VCaP (cell line): ENCODE measurements around the gene ADAMTS18.

ENCODE experiments used
- H3K27ac ChIP-seq: fragments of 450-650 bp; 2 replicates; pipeline ENCODE4 v1.5.1; 2017
- CTCF ChIP-seq: fragments of 450-650 bp; conservative IDR thresholded peaks from 2 replicates; pipeline ENCODE4 v1.5.1; 2017; ENCODE audit warnings: mild to moderate bottlenecking, moderate library complexity

Gene ADAMTS18

DNA sequence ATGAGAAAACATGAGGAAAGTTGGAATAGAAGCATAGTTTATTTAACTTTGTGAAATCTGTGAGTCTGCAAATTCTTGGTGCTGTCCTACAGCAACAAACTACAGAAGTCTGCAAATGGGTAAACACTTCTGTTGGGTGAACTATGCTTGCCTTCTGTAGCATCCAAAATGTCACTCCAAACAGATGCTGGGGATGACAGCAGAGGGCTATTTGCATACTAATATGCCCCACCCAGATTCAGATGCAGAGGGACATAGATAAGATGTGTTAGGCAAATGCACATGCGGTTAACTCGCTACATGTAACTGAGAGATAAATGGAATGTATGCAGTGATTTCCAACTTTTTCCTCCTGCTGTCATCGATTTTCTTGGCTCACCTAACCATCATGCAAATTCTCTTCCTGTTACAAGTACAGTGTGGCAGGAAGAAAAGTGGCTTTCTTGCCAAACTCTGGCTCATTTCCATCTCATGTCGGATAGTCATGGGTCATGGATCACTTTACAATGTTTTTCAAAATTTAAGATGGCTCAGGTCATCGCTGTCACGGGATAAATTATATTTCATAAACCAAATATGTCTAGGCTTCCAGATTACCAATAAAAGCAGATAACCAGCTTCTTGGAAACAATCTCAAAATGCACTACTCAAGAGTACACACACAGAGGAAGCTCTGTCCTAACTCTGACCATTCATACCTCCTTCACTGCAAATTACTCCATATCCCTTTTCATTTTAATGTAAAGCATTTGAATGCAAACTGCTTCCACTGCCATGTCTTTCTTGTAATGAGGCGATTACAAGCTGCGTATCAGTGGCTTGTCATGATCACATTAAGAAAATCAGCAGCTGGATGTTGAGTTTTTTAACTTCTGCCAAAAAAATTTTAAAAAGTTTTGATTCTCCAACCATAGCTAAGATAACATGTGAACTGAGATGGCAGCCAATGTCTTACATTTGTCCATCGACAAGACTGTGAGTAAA lies 47.7 kb downstream of the ADAMTS18 start:
- no peak for TF ChIP-seq CTCF
- H3K27ac ChIP-seq, result peak overlapping the region; percentile 51

GRCh38 chr16:77385481-77385880 lies 49.4 kb downstream of the ADAMTS18 start:
- TF ChIP-seq CTCF, result no peak
- H3K27ac ChIP-seq, result no peak overlapping the region

- no peak overlapping the region for H3K27ac ChIP-seq
- TF ChIP-seq CTCF, result no peak
These were observed 51.1 kb downstream of the ADAMTS18 start for GRCh38 chr16:77383606-77384187.

DNA sequence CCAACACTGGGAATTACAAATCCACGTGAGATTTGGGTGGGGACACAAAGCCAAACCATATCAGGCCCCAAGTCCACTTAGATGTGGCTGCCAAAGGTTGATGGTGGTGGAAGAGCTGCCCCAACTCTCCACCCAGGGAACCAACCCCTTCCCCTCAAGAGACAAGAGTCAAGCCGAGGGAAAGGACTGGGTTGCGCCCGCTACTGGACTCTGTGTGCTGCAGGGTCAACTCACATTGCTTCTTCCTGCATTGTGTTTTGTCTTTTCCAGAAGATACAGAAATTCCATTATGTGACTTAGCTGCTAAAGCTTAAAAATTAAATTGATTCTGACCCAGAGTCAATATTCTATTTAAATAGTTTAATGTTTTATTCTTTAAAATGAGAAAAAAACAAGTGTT lies 58.5 kb downstream of the ADAMTS18 start:
- H3K27ac ChIP-seq, result no peak overlapping the region
- no peak for TF ChIP-seq CTCF

DNA sequence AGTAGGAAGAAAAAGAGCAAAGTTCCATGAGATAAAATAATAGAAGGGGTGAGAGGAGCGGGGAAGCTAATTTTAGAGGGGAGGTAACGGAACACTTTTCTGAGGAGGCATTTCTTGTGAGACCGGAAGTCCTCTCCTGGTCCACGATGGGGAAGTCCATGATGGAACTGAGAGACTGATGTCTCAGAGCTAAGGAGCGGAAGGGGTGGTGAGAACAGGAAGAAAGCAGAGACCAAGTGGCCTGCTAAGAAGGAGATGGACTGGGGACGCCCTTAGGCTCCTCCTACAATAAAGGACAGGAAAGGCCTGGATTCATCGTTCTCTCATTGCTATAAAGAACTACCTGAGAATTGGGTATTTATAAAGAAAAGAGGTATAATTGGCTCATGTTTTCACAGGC lies 59.4 kb downstream of the ADAMTS18 start:
- TF ChIP-seq CTCF, result no peak
- H3K27ac ChIP-seq, result no peak overlapping the region

DNA sequence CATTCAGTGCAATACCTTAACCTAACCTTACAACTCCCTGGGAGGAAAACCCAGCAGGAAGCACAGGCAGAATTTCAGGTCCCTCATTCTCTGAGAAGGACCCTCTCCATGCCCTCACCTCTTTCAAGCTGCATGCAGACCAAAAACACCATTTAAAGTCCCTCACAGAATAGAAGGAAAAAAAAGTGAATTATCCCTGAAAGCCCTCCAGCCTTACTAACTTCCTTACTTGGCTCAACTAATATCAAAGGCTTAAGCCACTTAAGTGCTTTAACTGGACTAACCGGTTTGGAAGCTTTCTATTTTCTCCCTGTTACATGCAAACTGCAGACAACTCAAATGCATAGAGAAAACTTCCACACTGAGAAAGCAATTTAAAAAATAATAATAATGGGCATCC lies 60.5 kb downstream of the ADAMTS18 start:
- TF ChIP-seq CTCF, result no peak
- H3K27ac ChIP-seq, result no peak overlapping the region

GRCh38 chr16:77373726-77374125 lies 61.1 kb downstream of the ADAMTS18 start:
- no peak for TF ChIP-seq CTCF

More at GRCh38 chr16:77373726-77374125, 61.1 kb downstream of the ADAMTS18 start:
- no peak overlapping the region for H3K27ac ChIP-seq
